MCF 10A (cell line): ENCODE data around the gene RBM15B. TPM values are rescaled to one million over a fixed set of nuclear protein-coding genes. Genes with fewer than 3 reads are reported as not detected.

ENCODE experiments used
- BruUV-seq: library from RNA; stranded (reverse); fragments of 400-500 nt; replicated peaks from 2 replicates; lab custom pipeline; 2021; lab: Mats Ljungman, UMichigan
- CTCF ChIA-PET: fragments of 300-600 bp; sonication (Branson Sonifier 250); formaldehyde crosslinking; extraction: SDS; loops from one replicate; lab custom pipeline; 2021; ENCODE audit warnings: antibody characterized with exemption, inconsistent platforms; lab: Yijun Ruan, JAX
- POLR2A ChIA-PET: fragments of 300-600, 350-650 bp; sonication (Branson Sonifier 250); formaldehyde crosslinking; extraction: SDS; loops from one replicate; lab custom pipeline; 2020; ENCODE audit warnings: antibody characterized with exemption, inconsistent platforms; lab: Yijun Ruan, JAX
- DNase-seq: peaks from one replicate; pipeline ENCODE4 v3.0.0-alpha.2; 2018; ENCODE audit not compliant: unreplicated experiment
- H3K27ac Mint-ChIP-seq: one replicate; pipeline ENCODE4 v1.8.0; 2022; ENCODE audit warnings: mild to moderate bottlenecking, low read depth, mixed read lengths; ENCODE audit not compliant: unreplicated experiment
- H3K27me3 Mint-ChIP-seq: one replicate; pipeline ENCODE4 v1.8.0; 2022; ENCODE audit warnings: mixed read lengths; ENCODE audit not compliant: insufficient read depth, unreplicated experiment
- H3K36me3 Mint-ChIP-seq: one replicate; pipeline ENCODE4 v1.8.0; 2022; ENCODE audit warnings: mild to moderate bottlenecking, moderate library complexity, mixed read lengths; ENCODE audit not compliant: insufficient read depth, unreplicated experiment
- H3K4me1 Mint-ChIP-seq: one replicate; pipeline ENCODE4 v1.8.0; 2022; ENCODE audit warnings: mixed read lengths; ENCODE audit not compliant: insufficient read depth, unreplicated experiment
- H3K4me3 Mint-ChIP-seq: one replicate; pipeline ENCODE4 v1.8.0; 2022; ENCODE audit warnings: mild to moderate bottlenecking, moderate library complexity, mixed read lengths; ENCODE audit not compliant: unreplicated experiment
- H3K9me3 Mint-ChIP-seq: one replicate; pipeline ENCODE4 v1.8.0; 2022; ENCODE audit warnings: mixed read lengths; ENCODE audit not compliant: unreplicated experiment
- CTCF ChIP-seq: fragments of 200-600 bp; IDR thresholded peaks from one replicate; pipeline ENCODE4 v1.8.0; 2022; ENCODE audit warnings: antibody characterized with exemption, mild to moderate bottlenecking; ENCODE audit not compliant: unreplicated experiment
- intact Hi-C: fragments of 100-400 bp; cut with micrococcal nuclease; formaldehyde crosslinking; loops from 2 replicates; pipeline ENCODE4 v1.14.1; 2022
- total RNA-seq: library from RNA; stranded (reverse); gene quantifications from 2 replicates; pipeline ENCODE4 v1.2.3, GENCODE V29; 2022

Gene RBM15B
- total RNA-seq, 1 experiment from 2014 or later = 33.6 TPM

GRCh38 chr3:51426921-51427320, 35.8 kb downstream of the RBM15B start:
- H3K4me1 Mint-ChIP-seq = no peaks in the 10 kb centered on the region
- BruUV-seq = no TSS peak
- H3K9me3 Mint-ChIP-seq = no peaks in the 10 kb centered on the region
- POLR2A ChIA-PET = no interaction called here
- peaks cover 70% of the 10 kb centered on the region for H3K36me3 Mint-ChIP-seq
- intact Hi-C loops = no loop called here
- no peak overlapping the region for H3K27ac Mint-ChIP-seq
- no peak for TF ChIP-seq CTCF
- CTCF ChIA-PET = interaction anchor here (0.7 to 0.8 kb wide), 2 partner anchors 13 to 216 kb away, joined by 4 read pairs; no protein-coding TSS in a partner anchor
- no peak overlapping the region for H3K4me3 Mint-ChIP-seq
- DNase-seq = no peak
- no peaks in the 10 kb centered on the region for H3K27me3 Mint-ChIP-seq

- ChIA-PET POLR2A (no interaction called here), CTCF (interaction anchor here (0.7 kb wide), 1 partner anchor 40 kb away, joined by 3 read pairs; no protein-coding TSS in a partner anchor)
- Mint-ChIP-seq H3K36me3 (peaks cover 70% of the 10 kb centered on the region), H3K4me3 (no peak overlapping the region), H3K27ac (no peak overlapping the region), H3K27me3 (no peaks in the 10 kb centered on the region), H3K9me3 (no peaks in the 10 kb centered on the region), H3K4me1 (no peaks in the 10 kb centered on the region)
- no peak for DNase-seq
- TF ChIP-seq CTCF = no peak
- intact Hi-C loops = no loop called here
- BruUV-seq = no TSS peak
These were observed 38.1 kb downstream of the RBM15B start for GRCh38 chr3:51429138-51429537.

GRCh38 chr3:51434110-51434509, 43.0 kb downstream of the RBM15B start:
- Mint-ChIP-seq H3K4me1 (peaks cover 9% of the 10 kb centered on the region), H3K36me3 (peaks cover 91% of the 10 kb centered on the region), H3K27ac (no peak overlapping the region), H3K4me3 (no peak overlapping the region), H3K27me3 (no peaks in the 10 kb centered on the region), H3K9me3 (no peaks in the 10 kb centered on the region)
- BruUV-seq = no TSS peak
- intact Hi-C loops = loop anchor here (2.0 kb wide), 1 partner anchor 817 kb away; the partner anchor contains the start of gene MAPKAPK3
- ChIA-PET CTCF (interaction anchor here (0.6 to 2.0 kb wide), 23 partner anchors 8 to 820 kb away, joined by 3 to 15 read pairs (median 4); partner anchors contain the start of gene DCAF1), POLR2A (interaction anchor here (1.4 kb wide), 1 partner anchor 66 kb away, joined by 3 read pairs; the partner anchor contains the start of gene DCAF1)
- no peak for TF ChIP-seq CTCF
- no peak for DNase-seq

- peak overlapping the region; percentile 83 for H3K27ac Mint-ChIP-seq
- peaks cover 9% of the 10 kb centered on the region for H3K4me1 Mint-ChIP-seq
- peaks cover 89% of the 10 kb centered on the region for H3K36me3 Mint-ChIP-seq
- H3K9me3 Mint-ChIP-seq = no peaks in the 10 kb centered on the region
- intact Hi-C loops = loop anchor here (2.0 kb wide), 1 partner anchor 818 kb away; the partner anchor contains the start of gene MAPKAPK3
- H3K4me3 Mint-ChIP-seq = no peak overlapping the region
- no TSS peak for BruUV-seq
- DNase-seq = peak; percentile 70
- peak; percentile 64 for TF ChIP-seq CTCF
- no peaks in the 10 kb centered on the region for H3K27me3 Mint-ChIP-seq
- ChIA-PET CTCF (interaction anchor here (0.6 to 2.0 kb wide), 27 partner anchors 8 to 819 kb away, joined by 3 to 15 read pairs (median 3); partner anchors contain the start of gene DCAF1), POLR2A (interaction anchor here (0.7 to 1.4 kb wide), 2 partner anchors 43 to 65 kb away, joined by 3 to 4 read pairs; partner anchors contain the start of gene DCAF1)
These were observed 43.8 kb downstream of the RBM15B start for GRCh38 chr3:51434746-51435327.
